ENCODE data around the gene SCAF11. TPM values are rescaled to one million over a fixed set of nuclear protein-coding genes. Genes with fewer than 3 reads are reported as not detected.
A peak's percentile ranks its signal among the peaks of the same experiment; 100 is the strongest.
"Not testable (repeated sequence)": the region's sequence is repeated elsewhere in the genome, so short reads cannot be mapped to it uniquely, and the experiment has no call there.

SCAF11 gene
- total RNA-seq: 33.1 and 48.2 TPM in 2 replicates

- peak; percentile 99 to 100 for DNase-seq (ENCODE audit: low read depth in 2 of 2)
These were observed at the start of gene SCAF11 for GRCh38 chr12:45990468-45991283. Gene SCAF11 (minus strand): TSS chr12:45990574. CDS start chr12:45964167, 26,407 bp downstream.

- not testable (repeated sequence) for DNase-seq (ENCODE audit: low read depth in 2 of 2)
These were observed 46.7 kb upstream of the SCAF11 start for GRCh38 chr12:46037066-46037465.

- DNase-seq (ENCODE audit: low read depth in 2 of 2): no peak
These were observed 36.8 kb upstream of the SCAF11 start for GRCh38 chr12:46027172-46027571.

DNA sequence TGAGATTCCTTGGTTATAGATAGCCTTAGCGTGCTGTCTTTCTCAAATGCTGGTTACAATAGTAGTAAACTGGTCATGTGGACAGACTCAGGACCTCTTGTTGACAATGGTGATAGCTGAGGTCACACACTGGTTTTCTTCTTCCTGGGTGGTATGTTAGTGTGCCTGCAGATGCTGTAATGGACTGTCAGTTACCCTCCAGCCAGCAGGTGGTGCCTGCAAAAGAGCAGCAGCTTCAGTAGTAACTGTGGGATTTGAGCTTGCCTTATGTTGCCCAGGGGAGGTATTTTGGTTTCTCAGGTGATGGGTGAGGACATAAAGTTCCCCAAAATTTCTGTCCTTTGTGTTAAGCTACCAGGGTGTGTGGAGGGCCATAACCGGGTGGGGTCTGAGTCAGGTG, 33.7 kb upstream of the SCAF11 start:
- DNase-seq (ENCODE audit: low read depth in 2 of 2): no peak

GRCh38 chr12:46020768-46021167, 30.4 kb upstream of the SCAF11 start:
- no peak for DNase-seq (ENCODE audit: low read depth in 2 of 2)

- DNase-seq (ENCODE audit: low read depth in 2 of 2): not testable (repeated sequence)
These were observed 28.3 kb upstream of the SCAF11 start for GRCh38 chr12:46018712-46019111.

DNA sequence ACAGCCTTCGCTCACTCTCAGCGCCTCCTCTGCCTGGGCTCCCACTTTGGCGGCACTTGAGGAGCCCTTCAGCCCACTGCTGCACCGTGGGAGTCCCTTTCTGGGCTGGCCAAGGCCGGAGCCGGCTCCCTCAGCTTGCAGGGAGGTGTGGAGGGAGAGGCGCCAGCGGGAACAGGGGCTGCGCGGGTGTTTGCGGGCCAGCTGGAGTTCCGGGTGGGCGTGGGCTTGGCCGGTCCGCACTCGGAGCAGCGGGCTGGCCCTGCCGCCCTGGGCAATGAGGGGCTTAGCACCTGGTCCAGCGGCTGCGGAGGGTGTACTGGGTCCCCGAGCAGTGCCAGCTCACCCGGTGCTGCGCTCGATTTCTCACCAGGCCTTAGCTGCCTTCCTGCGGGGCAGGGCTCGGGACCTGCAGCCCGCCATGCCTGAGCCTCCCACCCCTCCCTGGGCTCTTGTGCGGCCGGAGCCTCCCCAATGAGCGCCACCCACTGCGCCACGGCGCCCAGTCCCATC, 27.5 kb upstream of the SCAF11 start:
- DNase-seq (ENCODE audit: low read depth in 2 of 2): not testable (repeated sequence)

GRCh38 chr12:46005823-46006222, 15.4 kb upstream of the SCAF11 start:
- DNase-seq (ENCODE audit: low read depth in 2 of 2): no peak

- peak in 1 of 2 donors; percentile 31 for DNase-seq (ENCODE audit: low read depth in 2 of 2)
These were observed 14.9 kb upstream of the SCAF11 start for GRCh38 chr12:46005151-46005797.

DNA sequence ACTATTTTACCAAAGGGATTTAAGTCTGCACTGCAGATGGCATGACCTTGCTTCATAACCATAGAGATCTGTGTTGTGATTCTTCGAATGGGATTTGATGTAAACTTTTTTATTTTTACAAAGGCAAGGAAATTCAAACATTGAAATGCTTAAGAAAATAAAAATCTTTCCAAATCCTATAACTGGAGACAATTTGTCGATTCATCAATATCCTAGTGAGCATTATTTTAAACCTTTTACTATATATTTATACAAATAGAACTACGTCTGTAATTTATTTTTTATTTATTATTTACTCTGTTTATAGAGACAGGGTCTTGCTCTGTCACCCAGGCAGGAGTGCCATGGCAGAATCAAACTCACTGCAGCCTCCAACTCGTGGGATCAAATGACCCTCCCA, 14.3 kb upstream of the SCAF11 start:
- no peak for DNase-seq (ENCODE audit: low read depth in 2 of 2)

GRCh38 chr12:46000076-46000475, 9.7 kb upstream of the SCAF11 start:
- not testable (repeated sequence) for DNase-seq (ENCODE audit: low read depth in 2 of 2)

DNA sequence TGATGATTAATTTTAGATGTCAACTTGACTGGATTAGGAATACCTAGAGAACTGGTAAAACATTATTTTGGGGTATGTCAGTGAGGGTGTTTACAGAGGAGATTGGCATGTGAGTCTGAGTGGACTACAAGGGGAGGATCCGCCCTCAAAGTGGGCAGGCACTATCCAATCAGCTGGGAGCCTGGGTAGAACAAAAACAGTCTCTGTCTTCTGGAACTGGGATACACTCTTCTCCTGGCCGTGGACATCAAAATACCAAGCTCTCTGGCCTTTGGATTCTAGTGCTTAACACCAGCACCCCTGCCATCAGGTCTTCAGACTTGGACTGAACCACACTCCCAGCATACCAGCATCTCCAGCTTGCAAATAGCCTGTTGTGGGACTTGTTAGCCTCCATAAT, 4.4 kb upstream of the SCAF11 start:
- no peak for DNase-seq (ENCODE audit: low read depth in 2 of 2)

- peak; percentile 48 to 78 for DNase-seq (ENCODE audit: low read depth in 2 of 2)
These were observed 1.2 kb upstream of the SCAF11 start for GRCh38 chr12:45991284-45992249.

- DNase-seq (ENCODE audit: low read depth in 2 of 2): peak in 1 of 2 donors; percentile 62
These were observed 480 bp downstream of the SCAF11 start for GRCh38 chr12:45989721-45990467.

GRCh38 chr12:45989287-45989686, 1.1 kb downstream of the SCAF11 start:
- peak in 1 of 2 donors; percentile 4 for DNase-seq (ENCODE audit: low read depth in 2 of 2)

DNA sequence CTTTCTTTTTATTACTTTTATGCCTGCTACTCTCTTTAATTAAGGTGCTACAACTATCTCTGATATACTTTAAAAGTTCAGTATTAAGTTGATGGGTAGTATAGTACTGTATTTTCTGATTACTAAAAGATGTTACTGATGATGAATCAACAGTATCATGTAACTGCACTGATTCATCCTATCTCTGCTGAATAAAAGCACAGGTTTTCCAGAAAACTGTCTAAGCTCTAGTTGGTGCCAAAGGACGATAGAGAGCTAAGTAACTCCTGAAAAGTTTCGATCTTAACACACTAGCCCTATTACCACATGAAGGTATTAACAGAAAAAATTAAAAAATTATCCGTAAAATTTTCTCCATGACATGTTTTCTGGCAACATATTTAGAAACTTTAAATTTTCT, 2.1 kb downstream of the SCAF11 start:
- peak in 1 of 2 donors; percentile 19 for DNase-seq (ENCODE audit: low read depth in 2 of 2)

- no peak for DNase-seq (ENCODE audit: low read depth in 2 of 2)
These were observed 3.0 kb downstream of the SCAF11 start for GRCh38 chr12:45987340-45987727.

- no peak for DNase-seq (ENCODE audit: low read depth in 2 of 2)
These were observed 3.6 kb downstream of the SCAF11 start for GRCh38 chr12:45986641-45987339.

- peak in 1 of 2 donors; percentile 45 for DNase-seq (ENCODE audit: low read depth in 2 of 2)
These were observed 9.1 kb downstream of the SCAF11 start for GRCh38 chr12:45981075-45981837.

Measured in dermis microvascular lymphatic vessel endothelial cell (primary cell).